ENCODE measurements around the gene OR51S1.
"Not testable (repeated sequence)": the region's sequence is repeated elsewhere in the genome, so short reads cannot be mapped to it uniquely, and the experiment has no call there.

Gene OR51S1

DNA sequence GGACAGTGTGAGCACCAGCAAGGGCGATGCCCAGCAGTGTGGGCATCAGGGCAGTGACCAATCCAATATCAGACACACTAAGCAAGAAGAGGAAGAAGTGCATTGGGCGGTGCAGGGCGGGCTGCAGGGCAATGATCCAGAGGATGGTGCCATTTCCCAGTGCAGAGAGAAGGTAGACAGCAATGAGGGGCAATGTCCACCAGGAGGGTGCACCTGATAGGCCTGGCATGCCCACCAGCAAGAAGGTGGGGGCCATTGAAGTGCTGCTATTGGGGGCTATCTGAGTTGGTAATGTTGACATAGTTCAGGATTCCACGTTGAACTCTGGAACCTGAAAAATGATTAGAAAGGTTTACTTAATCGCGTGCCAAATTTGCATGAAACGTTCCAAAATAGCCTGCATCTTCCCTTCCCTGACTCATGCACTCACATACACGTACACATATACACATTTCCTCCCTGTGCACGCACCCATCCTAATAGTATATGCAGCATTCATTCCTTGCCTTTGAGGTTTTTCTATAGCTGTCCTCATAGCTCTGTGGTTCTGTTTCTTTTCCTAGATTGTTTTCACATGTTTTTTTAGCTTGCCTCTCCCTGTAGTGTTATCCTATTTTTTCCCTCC lies at the start of gene OR51S1:
OR51S1 (minus strand) TSS at position 301 of the 625 bp plus-strand sequence; CDS start at position 301, 0 bp downstream.
- no peak for DNase-seq

DNA sequence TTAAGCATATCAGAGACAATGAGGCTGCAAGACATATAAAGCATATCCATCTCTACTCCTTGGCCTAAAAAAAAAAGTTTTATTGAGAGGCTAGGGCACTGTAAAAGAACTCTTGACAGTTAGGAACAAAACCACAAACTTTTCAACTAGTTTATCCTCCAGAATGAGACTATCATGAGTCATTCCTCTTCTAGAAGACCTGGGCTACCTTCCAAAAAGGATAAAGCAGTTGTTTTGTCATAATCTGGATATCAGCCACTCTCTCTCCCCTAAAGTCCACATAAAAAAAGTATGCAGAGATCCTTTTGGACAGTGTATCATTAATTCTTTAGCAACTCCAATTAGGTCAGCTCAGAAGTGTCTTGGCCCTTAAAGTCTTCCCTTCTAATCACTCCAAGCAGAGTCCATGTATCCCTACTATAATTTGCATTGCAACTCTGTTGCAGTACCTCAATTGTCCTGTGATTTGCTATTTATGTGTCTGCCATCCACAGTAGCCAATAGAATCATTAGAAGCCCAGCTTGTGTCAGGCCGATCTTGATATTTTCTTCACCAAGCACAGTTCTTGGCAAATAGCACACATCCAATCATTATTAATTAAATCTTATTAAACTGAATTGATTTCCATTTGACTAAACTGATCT lies 43.1 kb upstream of the OR51S1 start:
- no peak for DNase-seq

DNA sequence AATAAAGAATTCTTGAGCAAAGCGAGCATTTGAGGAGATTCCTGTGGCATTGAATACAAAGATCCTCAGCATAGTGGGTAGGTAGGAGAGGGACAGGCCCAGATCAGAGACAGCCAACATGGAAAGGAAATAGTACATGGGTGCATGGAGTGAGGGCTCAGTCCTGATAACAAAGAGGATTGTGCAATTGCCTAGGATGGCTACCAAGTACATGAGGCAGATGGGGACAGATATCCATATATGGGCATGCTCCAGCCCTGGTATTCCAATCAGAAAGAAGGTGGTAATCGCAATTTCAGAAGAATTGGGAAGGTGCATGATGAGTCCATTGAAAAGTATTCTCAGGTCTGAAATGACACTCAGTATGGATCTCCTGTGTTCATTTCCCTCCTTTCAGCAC lies 41.3 kb upstream of the OR51S1 start:
- no peak for DNase-seq

DNA sequence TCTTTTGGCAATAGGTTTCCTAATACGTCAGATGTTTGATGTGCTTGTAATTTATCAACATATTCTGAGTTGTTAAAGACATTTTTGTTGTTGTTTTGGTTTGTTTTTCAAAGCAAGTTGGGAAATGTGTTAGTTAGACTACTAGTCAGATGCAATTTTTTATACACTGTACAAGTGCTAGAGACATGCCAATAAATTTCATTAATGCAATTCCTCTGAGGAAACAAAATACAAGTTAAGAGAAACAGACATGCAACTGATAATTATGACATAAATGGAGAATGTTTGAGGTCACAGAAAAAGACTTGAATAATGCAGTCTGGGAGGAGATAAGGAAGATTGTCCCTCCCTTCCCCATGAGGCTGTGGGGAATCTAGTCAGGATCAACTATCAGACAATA lies 38.6 kb upstream of the OR51S1 start:
- DNase-seq: no peak

GRCh38 chr11:4886186-4886585 lies 37.2 kb upstream of the OR51S1 start:
- no peak for DNase-seq

- DNase-seq: no peak
Observed at GRCh38 chr11:4884361-4884760, 35.4 kb upstream of the OR51S1 start.

- DNase-seq: no peak
Observed at GRCh38 chr11:4882543-4882942, 33.5 kb upstream of the OR51S1 start.

- peak; percentile 13 for DNase-seq
Observed at GRCh38 chr11:4881860-4882500, 33.0 kb upstream of the OR51S1 start, which contains the start of gene OR51T1. OR51T1 (plus strand) TSS chr11:4881900; CDS start chr11:4881900, 0 bp downstream.

GRCh38 chr11:4881188-4881587 lies 32.2 kb upstream of the OR51S1 start:
- no peak for DNase-seq

GRCh38 chr11:4865855-4866254 lies 16.8 kb upstream of the OR51S1 start:
- no peak for DNase-seq

GRCh38 chr11:4863876-4864275 lies 14.9 kb upstream of the OR51S1 start:
- DNase-seq: no peak

DNA sequence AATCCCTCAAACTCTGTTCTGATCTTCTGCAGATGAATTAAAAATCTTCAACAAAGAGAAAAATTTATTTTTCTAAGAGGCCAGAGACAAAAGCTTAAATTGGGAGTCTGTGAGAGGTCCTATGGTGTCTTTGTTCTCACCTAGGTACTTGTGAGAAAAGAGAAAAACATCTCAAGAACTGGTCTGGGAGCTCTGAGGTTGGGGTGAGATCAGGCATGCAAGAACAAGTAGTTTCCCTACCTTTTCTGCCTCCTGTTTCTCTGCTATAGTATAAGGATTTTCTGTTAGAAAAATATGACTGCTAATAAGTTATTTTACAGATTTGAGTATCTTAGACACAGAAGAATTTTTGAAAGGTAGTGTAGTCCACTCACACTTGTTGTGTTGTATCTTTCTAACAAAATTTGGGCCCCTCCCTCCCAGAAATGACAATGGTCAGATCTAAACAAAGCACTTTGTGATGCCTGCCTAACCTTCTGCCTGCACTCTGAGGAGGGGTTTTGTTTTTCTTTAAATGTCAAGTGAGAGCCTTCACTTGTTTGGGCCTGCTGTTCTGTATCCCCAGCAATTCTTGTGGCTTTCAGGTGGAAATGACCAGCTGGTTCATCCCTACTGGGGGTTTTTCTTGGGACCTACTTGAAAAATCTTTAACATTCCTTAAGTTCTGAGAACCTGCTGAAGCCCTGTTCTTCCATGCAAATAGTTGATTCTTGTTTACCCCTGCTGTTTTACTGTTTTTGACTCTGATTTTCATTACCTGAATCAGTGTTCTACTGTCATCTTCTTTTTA lies 13.6 kb upstream of the OR51S1 start:
- no peak for DNase-seq

GRCh38 chr11:4854286-4854685 lies 5.3 kb upstream of the OR51S1 start:
- DNase-seq: not testable (repeated sequence)

GRCh38 chr11:4851033-4851432 lies 2.0 kb upstream of the OR51S1 start:
- DNase-seq: no peak

GRCh38 chr11:4839851-4840549 lies 9.0 kb downstream of the OR51S1 start:
- DNase-seq: no peak

DNA sequence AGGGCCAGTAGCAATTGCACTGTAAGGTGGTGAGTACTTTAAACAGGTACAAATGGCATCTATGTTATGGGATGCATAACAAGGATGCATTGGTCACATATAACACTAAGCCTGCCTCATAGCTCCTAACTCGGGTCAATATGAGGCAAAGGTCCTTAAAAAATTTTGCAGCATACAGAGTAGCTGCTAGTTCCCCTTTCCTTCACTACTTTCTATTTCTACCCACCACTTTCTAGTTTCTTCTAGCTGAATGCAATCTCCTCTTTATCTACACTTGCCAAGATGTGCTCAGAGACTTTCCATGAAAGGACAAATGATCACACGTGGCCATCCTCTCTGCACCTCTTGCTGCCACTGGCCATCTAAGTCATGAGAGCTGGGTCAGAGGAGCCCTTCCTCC lies 18.1 kb downstream of the OR51S1 start:
- DNase-seq: no peak

- no peak for DNase-seq
Observed at GRCh38 chr11:4830346-4830745, 18.7 kb downstream of the OR51S1 start.

DNA sequence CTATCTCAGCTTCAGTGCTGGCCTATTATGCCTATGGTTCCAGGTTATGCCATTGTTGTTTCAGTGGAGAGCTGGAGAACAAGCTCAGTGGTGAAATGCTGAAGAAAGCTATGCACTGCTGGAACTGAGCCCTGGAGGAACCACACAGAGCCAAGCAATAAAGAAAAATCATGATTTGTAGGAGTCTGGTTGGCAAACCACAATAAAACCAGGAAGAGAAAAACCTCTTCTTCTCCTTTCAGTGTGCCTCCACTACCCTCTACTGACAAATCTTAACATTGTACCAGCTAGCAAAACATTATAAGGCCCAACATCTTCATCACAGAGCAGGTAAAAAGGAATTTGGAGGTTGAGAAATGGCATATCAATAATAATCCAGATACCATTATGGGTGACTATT lies 22.6 kb downstream of the OR51S1 start:
- DNase-seq: peak; percentile 48

DNA sequence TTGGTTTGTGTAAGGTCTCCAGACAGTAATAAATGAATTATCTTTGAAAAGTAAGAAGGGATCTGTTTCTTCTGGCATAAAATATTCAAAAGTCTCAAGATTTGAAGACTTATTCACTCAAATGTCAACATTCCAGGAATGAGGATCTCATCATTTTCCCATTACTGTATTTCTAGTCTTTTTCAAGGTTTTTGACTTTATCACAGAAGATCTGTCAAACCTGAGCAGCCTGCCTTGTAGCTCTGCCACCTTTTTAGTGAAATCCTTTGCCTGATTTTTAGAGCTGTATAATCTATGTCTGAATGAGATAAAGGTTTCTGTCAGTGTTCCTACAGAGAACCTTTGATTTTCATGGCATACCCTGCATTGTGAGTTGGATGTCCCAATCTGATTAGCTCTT lies 23.9 kb downstream of the OR51S1 start:
- no peak for DNase-seq

DNA sequence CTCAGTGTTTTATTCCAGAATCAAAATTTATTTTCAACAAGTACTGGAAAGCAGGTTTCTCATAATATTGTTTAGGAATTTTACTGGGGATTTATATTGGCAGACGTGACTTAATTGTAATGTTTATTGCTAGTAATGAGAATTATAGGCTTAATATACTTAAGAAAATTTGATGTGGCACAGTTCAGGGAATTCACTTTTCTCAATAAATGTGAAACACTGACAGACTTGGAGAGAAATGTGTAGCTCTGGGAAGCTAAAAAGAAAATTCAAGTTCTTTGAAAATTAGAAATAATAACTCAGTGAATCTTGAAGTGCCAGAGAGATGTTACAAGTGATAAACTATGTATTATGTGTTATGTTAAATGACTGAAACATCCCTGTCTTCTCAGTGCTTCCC lies 28.0 kb downstream of the OR51S1 start, which contains the start of gene OR51F2:
OR51F2 (plus strand) TSS at position 301 of the 400 bp plus-strand sequence. CDS start 101 bp downstream, outside the sequence.
- DNase-seq: no peak

DNA sequence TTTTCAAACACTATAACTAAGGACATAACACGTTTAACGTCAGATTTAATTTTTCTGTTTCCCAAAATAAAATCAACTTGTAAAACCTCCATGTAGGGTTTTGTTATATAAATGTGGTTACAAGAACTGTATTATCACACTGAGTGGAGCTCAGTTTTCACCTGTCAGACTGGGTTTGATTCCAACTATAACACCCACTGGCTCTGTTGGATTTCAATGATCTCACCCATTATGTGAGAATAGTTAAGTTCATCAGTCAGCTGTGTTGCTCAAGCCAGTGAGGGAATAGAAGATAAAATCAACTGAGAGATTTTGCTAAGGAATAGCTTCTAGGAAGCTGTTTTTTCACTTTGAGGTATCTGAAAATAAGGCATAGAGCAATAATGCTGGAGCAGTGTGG lies 39.8 kb downstream of the OR51S1 start:
- DNase-seq: no peak

DNA sequence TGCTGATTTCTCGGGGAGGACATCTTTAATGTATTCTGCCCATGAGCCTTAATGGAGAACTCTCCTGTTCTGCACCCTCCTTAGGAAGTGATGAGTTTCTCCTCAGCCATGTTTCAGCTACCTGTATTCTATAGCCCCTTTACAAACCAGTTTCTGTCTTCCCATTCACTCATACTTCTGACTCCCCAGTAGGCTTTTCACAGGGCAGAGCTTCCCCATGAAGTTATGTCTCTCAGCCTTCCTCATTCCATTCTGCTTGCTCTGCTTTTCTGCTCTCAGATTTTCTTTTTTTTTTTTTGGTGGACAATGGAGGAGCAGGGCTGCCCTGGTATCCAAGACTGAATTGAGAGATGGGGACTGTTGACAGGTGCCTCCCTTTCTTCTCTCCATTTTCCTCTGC lies 40.5 kb downstream of the OR51S1 start:
- DNase-seq: no peak

DNA sequence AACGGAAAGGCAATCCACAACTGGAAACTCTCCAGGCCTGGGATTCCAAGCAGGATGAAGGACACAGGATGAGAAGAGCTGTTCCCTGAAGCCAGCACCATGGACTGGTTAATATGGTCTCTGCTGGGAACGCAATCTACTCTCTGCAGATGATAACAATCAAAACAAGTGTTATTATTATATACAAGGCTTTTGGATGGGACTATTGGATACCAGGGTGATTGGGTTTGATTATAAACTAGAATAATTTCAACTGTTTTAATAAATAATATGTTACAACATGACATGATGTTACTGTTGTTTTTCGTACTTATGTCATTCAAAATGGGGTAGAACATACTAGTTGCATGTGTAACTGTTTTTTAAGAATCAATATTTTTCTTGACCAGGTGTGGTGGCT lies 44.7 kb downstream of the OR51S1 start, which contains the start of gene OR52R1:
OR52R1 (minus strand) TSS at position 101 of the 400 bp plus-strand sequence; CDS start at position 101, 0 bp downstream.
- no peak for DNase-seq
